ENCODE measurements around the gene APMAP.

- no peak for TF ChIP-seq CTCF (IDR thresholded peaks at IDR 0.05)
- TF ChIP-seq POLR2A (IDR thresholded peaks at IDR 0.05) = no peak
- no peak for TF ChIP-seq EP300 (IDR thresholded peaks at IDR 0.05)
Measured at GRCh38 chr20:24964506-24964840, 28.1 kb downstream of the APMAP start.

Data from ovary (tissue), 3 donors.